ENCODE results near the gene RRAGC. TPM values are rescaled to one million over a fixed set of nuclear protein-coding genes. Genes with fewer than 3 reads are reported as not detected.

Gene RRAGC
- total RNA-seq, 4 donors from 2014 or later: 18.3 to 25.3 (median 20.4) TPM

- no peaks in the 10 kb centered on the region for H3K27me3 ChIP-seq
- WGBS: 92% methylated on average over 8 of the region's 8 CpGs
- peaks cover 5% of the 10 kb centered on the region for H3K36me3 ChIP-seq
- no peak for DNase-seq (ENCODE audit: low spot score in 2 of 2)
- H3K4me1 ChIP-seq: peaks cover 13% of the 10 kb centered on the region
- H3K4me3 ChIP-seq: no peak overlapping the region
- TF ChIP-seq POLR2AphosphoS5 (IDR thresholded peaks at IDR 0.05) (no peak), EP300 (IDR thresholded peaks at IDR 0.05) (no peak), CTCF (IDR thresholded peaks at IDR 0.05) (no peak), POLR2A (IDR thresholded peaks at IDR 0.05) (no peak)
- no peaks in the 10 kb centered on the region for H3K9me3 ChIP-seq
- no peak overlapping the region for H3K27ac ChIP-seq
Observed at GRCh38 chr1:38867208-38867607, 7.6 kb upstream of the RRAGC start.

GRCh38 chr1:38865112-38865715, 5.6 kb upstream of the RRAGC start:
- WGBS: 54% methylated on average over 4 of the region's 4 CpGs
- Histone ChIP-seq H3K36me3 (peaks cover 5% of the 10 kb centered on the region), H3K27ac (no peak overlapping the region), H3K4me3 (no peak overlapping the region), H3K9me3 (no peaks in the 10 kb centered on the region), H3K27me3 (no peaks in the 10 kb centered on the region), H3K4me1 (peaks cover 25% of the 10 kb centered on the region)
- TF ChIP-seq POLR2AphosphoS5 (IDR thresholded peaks at IDR 0.05) (no peak), POLR2A (IDR thresholded peaks at IDR 0.05) (no peak), EP300 (IDR thresholded peaks at IDR 0.05) (no peak), CTCF (IDR thresholded peaks at IDR 0.05) (no peak)
- DNase-seq (ENCODE audit: low spot score in 2 of 2): no peak

GRCh38 chr1:38860454-38860795, 853 bp upstream of the RRAGC start:
- DNase-seq (ENCODE audit: low spot score in 2 of 2): no peak
- no peak for TF ChIP-seq EP300 (IDR thresholded peaks at IDR 0.05)
- no peak for TF ChIP-seq POLR2A (IDR thresholded peaks at IDR 0.05)
- TF ChIP-seq CTCF (IDR thresholded peaks at IDR 0.05): no peak
- TF ChIP-seq POLR2AphosphoS5 (IDR thresholded peaks at IDR 0.05): no peak
- no peaks in the 10 kb centered on the region for H3K27me3 ChIP-seq
- H3K9me3 ChIP-seq: no peaks in the 10 kb centered on the region
- peaks cover 45% of the 10 kb centered on the region for H3K4me1 ChIP-seq
- 3% methylated on average over 6 of the region's 6 CpGs for WGBS
- H3K36me3 ChIP-seq: peaks cover 3% of the 10 kb centered on the region
- peak overlapping the region; percentile 100 for H3K4me3 ChIP-seq
- peak overlapping the region; percentile 99 for H3K27ac ChIP-seq

- TF ChIP-seq POLR2A (IDR thresholded peaks at IDR 0.05): peak in 1 of 2 donors; percentile 23
- peak in 1 of 3 donors; percentile 6 for TF ChIP-seq POLR2AphosphoS5 (IDR thresholded peaks at IDR 0.05)
- no peak for TF ChIP-seq CTCF (IDR thresholded peaks at IDR 0.05)
- H3K9me3 ChIP-seq: no peaks in the 10 kb centered on the region
- H3K36me3 ChIP-seq: peaks cover 16% of the 10 kb centered on the region
- peak overlapping the region; percentile 100 for H3K4me3 ChIP-seq
- peak; percentile 79 to 85 for DNase-seq (ENCODE audit: low spot score in 2 of 2)
- peak overlapping the region; percentile 99 for H3K27ac ChIP-seq
- no peaks in the 10 kb centered on the region for H3K27me3 ChIP-seq
- 0% methylated on average over 43 of the region's 51 CpGs for WGBS
- H3K4me1 ChIP-seq: peaks cover 45% of the 10 kb centered on the region
Observed at GRCh38 chr1:38858833-38859560, 575 bp downstream of the RRAGC start.

GRCh38 chr1:38852780-38853179, 6.8 kb downstream of the RRAGC start:
- H3K4me1 ChIP-seq: peaks cover 11% of the 10 kb centered on the region
- H3K36me3 ChIP-seq: peaks cover 70% of the 10 kb centered on the region
- no peak overlapping the region for H3K27ac ChIP-seq
- DNase-seq (ENCODE audit: low spot score in 2 of 2): no peak
- H3K27me3 ChIP-seq: no peaks in the 10 kb centered on the region
- WGBS: 87% methylated on average over 4 of the region's 4 CpGs
- TF ChIP-seq POLR2A (IDR thresholded peaks at IDR 0.05) (no peak), EP300 (IDR thresholded peaks at IDR 0.05) (no peak), CTCF (IDR thresholded peaks at IDR 0.05) (no peak), POLR2AphosphoS5 (IDR thresholded peaks at IDR 0.05) (no peak)
- no peaks in the 10 kb centered on the region for H3K9me3 ChIP-seq
- H3K4me3 ChIP-seq: no peak overlapping the region

All from suprapubic skin (tissue), 4 donors.